Endothelial cell (in vitro differentiated cells): Measurements from ENCODE around the gene TNFRSF25. TPM values are rescaled to one million over a fixed set of nuclear protein-coding genes. Genes with fewer than 3 reads are reported as not detected.
A peak's percentile ranks its signal among the peaks of the same experiment; 100 is the strongest.
"Not testable (repeated sequence)": the region's sequence is repeated elsewhere in the genome, so short reads cannot be mapped to it uniquely, and the experiment has no call there.

Experiments used
- DNase-seq: peaks from one replicate; pipeline ENCODE4 v3.0.0; 2021; ENCODE audit warnings: low spot score
- H3K27ac Mint-ChIP-seq: one replicate; pipeline ENCODE4 v1.8.0; 2021; ENCODE audit warnings: mixed read lengths, inconsistent platforms; ENCODE audit not compliant: unreplicated experiment
- H3K27me3 Mint-ChIP-seq: one replicate; pipeline ENCODE4 v1.8.0; 2021; ENCODE audit warnings: mild to moderate bottlenecking, moderate library complexity, mixed read lengths, inconsistent platforms; ENCODE audit not compliant: unreplicated experiment
- H3K36me3 Mint-ChIP-seq: one replicate; pipeline ENCODE4 v1.8.0; 2021; ENCODE audit warnings: mild to moderate bottlenecking, low read depth, mixed read lengths, inconsistent platforms; ENCODE audit not compliant: unreplicated experiment
- H3K4me1 Mint-ChIP-seq: one replicate; pipeline ENCODE4 v1.8.0; 2021; ENCODE audit warnings: mild to moderate bottlenecking, mixed read lengths, inconsistent platforms; ENCODE audit not compliant: unreplicated experiment
- H3K4me3 Mint-ChIP-seq: one replicate; pipeline ENCODE4 v1.8.0; 2021; ENCODE audit warnings: mild to moderate bottlenecking, mixed read lengths, inconsistent platforms; ENCODE audit not compliant: unreplicated experiment
- H3K9me3 Mint-ChIP-seq: one replicate; pipeline ENCODE4 v1.8.0; 2021; ENCODE audit warnings: mixed read lengths, inconsistent platforms; ENCODE audit not compliant: unreplicated experiment
- CTCF ChIP-seq: fragments of 200-600 bp; sonication (generic); IDR thresholded peaks from one replicate; pipeline ENCODE4 v1.5.0; 2021; ENCODE audit warnings: antibody characterized with exemption; ENCODE audit not compliant: unreplicated experiment
- total RNA-seq: library from RNA; stranded (reverse); fragmentation: NEBNext Ultra II Directional; extraction: Animal tissue kit (Norgen Biotek cat#: 25700); gene quantifications from one replicate; pipeline ENCODE4 v1.2.1, GENCODE V29; 2021; ENCODE audit not compliant: unreplicated experiment

TNFRSF25 gene
- total RNA-seq, 1 donor from 2014 or later, result 104 TPM

- H3K4me3 Mint-ChIP-seq, result no peak overlapping the region
- no peak overlapping the region for H3K27ac Mint-ChIP-seq
- H3K9me3 Mint-ChIP-seq, result no peaks in the 10 kb centered on the region
- no peak for TF ChIP-seq CTCF
- H3K4me1 Mint-ChIP-seq, result peaks cover 11% of the 10 kb centered on the region
- no peaks in the 10 kb centered on the region for H3K36me3 Mint-ChIP-seq
- peaks cover 26% of the 10 kb centered on the region for H3K27me3 Mint-ChIP-seq
- no peak for DNase-seq
These were observed 29.8 kb upstream of the TNFRSF25 start for GRCh38 chr1:6495540-6496364.

- H3K4me3 Mint-ChIP-seq, result no peak overlapping the region
- H3K4me1 Mint-ChIP-seq, result peaks cover 11% of the 10 kb centered on the region
- H3K27me3 Mint-ChIP-seq, result peaks cover 26% of the 10 kb centered on the region
- H3K36me3 Mint-ChIP-seq, result no peaks in the 10 kb centered on the region
- H3K27ac Mint-ChIP-seq, result no peak overlapping the region
- DNase-seq, result no peak
- no peaks in the 10 kb centered on the region for H3K9me3 Mint-ChIP-seq
- no peak for TF ChIP-seq CTCF
These were observed 29.1 kb upstream of the TNFRSF25 start for GRCh38 chr1:6495041-6495441.

- H3K36me3 Mint-ChIP-seq, result no peaks in the 10 kb centered on the region
- no peak for DNase-seq
- no peaks in the 10 kb centered on the region for H3K9me3 Mint-ChIP-seq
- H3K4me3 Mint-ChIP-seq, result no peak overlapping the region
- no peak overlapping the region for H3K27ac Mint-ChIP-seq
- H3K4me1 Mint-ChIP-seq, result peaks cover 11% of the 10 kb centered on the region
- TF ChIP-seq CTCF, result no peak
- peaks cover 26% of the 10 kb centered on the region for H3K27me3 Mint-ChIP-seq
These were observed 28.7 kb upstream of the TNFRSF25 start for GRCh38 chr1:6494627-6495026.

- Mint-ChIP-seq H3K4me1 (peaks cover 11% of the 10 kb centered on the region), H3K27me3 (peaks cover 26% of the 10 kb centered on the region)
- not testable (repeated sequence) for H3K9me3 Mint-ChIP-seq, H3K36me3 Mint-ChIP-seq, DNase-seq, H3K4me3 Mint-ChIP-seq, H3K27ac Mint-ChIP-seq
These were observed 27.9 kb upstream of the TNFRSF25 start for GRCh38 chr1:6493834-6494223.

GRCh38 chr1:6491966-6492365, 26.0 kb upstream of the TNFRSF25 start:
- TF ChIP-seq CTCF, result no peak
- Mint-ChIP-seq H3K27ac (peak overlapping the region; percentile 11), H3K27me3 (peaks cover 22% of the 10 kb centered on the region), H3K36me3 (peaks cover 4% of the 10 kb centered on the region), H3K4me1 (peaks cover 25% of the 10 kb centered on the region), H3K4me3 (no peak overlapping the region), H3K9me3 (no peaks in the 10 kb centered on the region)
- no peak for DNase-seq
